H54 (cell line): ENCODE measurements around the gene DIS3L2.

ENCODE experiments used
- DNase-seq: peaks from one replicate; pipeline ENCODE4 v3.0.0; 2011; ENCODE audit warnings: low spot score, mixed read lengths; ENCODE audit not compliant: insufficient read length
- FAIRE-seq: peaks from 3 replicates; lab custom pipeline; 2011; peaks lifted over from hg19 to GRCh38; lab: Jason Lieb, UNC
- POLR2A ChIP-seq: IDR thresholded peaks from 2 replicates; pipeline ENCODE4 v1.6.1; 2011; ENCODE audit warnings: low read depth, mild to moderate bottlenecking, low read length

The DIS3L2 gene

GRCh38 chr2:232236200-232236599, 274.7 kb downstream of the DIS3L2 start:
- peak; percentile 12 for DNase-seq
- no peak for TF ChIP-seq POLR2A
- no peak for FAIRE-seq

- no peak for TF ChIP-seq POLR2A
- no peak for FAIRE-seq
- no peak for DNase-seq
Observed at GRCh38 chr2:232237464-232237863, 276.0 kb downstream of the DIS3L2 start.

DNA sequence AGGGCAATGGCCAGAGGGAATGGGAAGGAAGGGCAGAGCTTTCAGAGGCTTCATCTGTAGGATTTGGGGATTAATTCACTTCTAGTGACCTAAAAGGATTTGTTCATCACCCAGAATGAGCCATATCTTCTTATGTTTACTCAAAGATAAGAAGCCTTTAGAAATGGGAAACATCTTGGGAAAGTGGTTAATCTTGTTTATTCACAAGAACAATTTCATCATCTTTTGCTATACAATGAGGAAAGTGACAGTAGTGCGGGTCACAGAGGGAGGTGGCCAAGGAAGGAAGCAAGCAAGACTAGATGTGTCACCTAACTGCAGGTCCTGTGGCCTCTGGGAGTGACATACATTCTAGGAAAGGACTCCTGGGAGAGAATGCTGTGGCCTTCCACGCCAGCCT, 276.6 kb downstream of the DIS3L2 start:
- FAIRE-seq (no peak), DNase-seq (no peak)
- no peak for TF ChIP-seq POLR2A

DNA sequence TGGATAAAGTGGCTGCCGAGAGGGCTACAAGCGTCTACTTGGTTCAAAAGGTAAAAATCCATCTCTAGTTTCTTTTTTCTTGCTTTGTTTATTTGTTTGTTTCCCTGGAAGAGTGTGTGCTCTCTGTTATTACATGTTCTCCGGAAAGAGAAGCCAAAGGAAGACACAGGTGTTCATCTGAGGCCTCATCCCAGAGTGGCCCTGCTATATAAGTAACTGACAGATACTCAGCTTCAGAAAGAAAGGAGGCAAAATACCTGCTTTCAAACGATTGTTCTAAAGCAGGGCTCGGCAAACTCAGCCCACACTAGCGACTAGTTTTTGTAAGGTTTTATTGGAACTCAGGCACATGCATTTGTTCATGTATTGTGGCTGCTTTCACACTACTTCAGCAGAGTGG, 277.1 kb downstream of the DIS3L2 start:
- DNase-seq, result no peak
- FAIRE-seq, result no peak
- TF ChIP-seq POLR2A, result no peak

- TF ChIP-seq POLR2A, result no peak
- FAIRE-seq, result no peak
- no peak for DNase-seq
Observed at GRCh38 chr2:232239951-232240681, 278.6 kb downstream of the DIS3L2 start.

DNA sequence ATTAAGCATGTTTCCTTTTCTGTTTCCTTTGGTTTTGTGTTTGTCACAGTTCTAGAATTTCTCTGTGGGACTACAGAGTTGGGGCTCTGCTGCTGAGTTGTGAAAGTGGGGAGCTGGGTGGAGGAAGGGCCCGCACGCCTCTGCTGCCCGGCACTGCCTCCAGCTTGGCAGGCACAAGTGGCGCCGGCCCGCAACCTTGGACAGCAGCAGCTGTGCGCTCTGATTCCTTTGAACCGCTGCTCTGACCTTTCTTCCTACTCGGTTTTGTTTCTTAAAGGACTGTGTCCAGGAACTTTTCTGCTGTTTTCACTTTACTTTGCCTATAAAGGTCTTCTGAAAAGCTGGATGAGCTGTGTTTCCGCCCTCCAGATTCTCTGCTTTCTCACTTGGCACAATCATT, 279.4 kb downstream of the DIS3L2 start:
- TF ChIP-seq POLR2A, result no peak
- FAIRE-seq (no peak), DNase-seq (no peak)

DNA sequence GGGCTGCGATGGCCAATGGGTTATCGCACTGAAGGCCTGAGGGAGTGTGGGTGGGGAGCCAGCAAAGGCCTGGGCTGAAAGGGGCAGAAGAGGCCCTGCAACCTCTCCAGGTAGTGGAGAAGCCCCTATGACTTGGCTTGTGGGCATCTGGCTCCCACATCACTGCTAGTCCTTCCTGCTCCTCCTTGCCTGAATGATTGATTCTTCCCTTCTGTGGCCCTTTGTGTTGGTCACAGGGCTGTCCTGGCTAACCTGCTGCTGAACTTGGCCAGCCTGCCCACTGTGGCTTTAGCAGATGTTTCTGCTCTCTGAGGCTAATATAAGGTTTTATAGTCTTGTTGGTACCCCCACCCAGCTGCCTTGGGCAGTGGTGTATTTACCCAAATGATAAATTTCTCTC, 280.8 kb downstream of the DIS3L2 start:
- FAIRE-seq (no peak), DNase-seq (no peak)
- no peak for TF ChIP-seq POLR2A

- no peak for FAIRE-seq
- no peak for DNase-seq
- no peak for TF ChIP-seq POLR2A
Observed at GRCh38 chr2:232245111-232245510, 283.6 kb downstream of the DIS3L2 start.

GRCh38 chr2:232246245-232246644, 284.7 kb downstream of the DIS3L2 start:
- FAIRE-seq (no peak), DNase-seq (no peak)
- TF ChIP-seq POLR2A, result no peak

DNA sequence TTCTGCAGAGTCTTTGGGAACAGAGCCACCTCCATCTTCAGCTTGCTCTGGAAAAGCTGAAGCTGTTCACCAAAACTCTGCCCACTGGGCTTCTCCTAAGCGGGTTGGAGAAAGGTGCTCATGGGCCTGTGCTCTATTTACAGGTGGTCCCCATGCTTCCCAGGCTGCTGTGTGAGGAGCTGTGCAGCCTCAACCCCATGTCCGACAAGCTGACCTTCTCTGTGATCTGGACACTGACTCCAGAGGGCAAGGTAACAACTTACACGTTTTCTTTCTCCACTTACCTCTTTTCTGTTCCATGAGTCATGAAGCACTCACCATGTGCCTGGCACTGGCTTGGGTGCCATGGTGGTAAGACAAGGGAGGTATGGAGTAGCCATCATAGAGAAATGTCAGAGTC, 287.6 kb downstream of the DIS3L2 start:
- DNase-seq (no peak), FAIRE-seq (no peak)
- TF ChIP-seq POLR2A, result no peak

DNA sequence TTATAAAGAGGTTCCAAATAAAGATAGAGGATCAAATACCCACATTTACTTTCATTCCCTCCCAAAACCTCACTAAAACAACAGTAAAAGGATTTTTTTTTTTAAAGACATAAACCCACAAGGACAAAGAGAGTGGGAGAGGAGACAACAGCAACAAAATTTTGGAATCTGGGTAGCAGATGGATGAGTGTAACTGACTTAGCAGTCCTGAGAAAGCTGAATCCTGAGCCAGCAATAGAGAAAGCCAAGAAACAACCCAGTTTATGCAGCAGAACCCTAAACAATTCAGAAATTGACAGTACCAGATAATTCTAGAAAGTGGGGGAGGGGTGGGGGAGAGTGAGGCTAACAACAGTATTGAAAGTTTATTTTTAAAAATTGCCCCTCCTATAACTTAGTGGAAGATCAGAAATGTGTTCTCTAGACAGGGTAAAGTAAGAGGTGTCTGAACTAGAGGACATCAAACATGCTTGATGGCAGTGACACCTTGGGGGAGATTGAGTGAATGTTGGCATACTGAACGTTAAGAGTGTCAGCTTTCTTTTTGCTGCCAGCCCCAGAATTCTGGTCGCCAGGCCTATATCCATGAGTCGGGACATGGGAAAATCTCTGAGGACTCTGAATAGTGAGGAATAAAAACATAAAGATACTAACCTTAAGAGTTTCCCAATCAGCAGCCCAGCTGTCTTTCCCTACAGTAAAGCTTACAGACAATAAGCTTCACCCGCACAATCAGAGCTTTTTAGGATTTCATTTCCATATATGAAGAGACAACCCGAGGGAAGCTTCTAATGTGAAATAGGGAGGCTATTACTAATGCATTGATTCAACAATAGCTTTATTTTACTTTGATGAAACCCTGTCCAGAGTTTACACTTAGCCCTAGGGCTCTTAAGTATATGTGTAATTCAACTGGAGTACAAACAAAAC, 289.0 kb downstream of the DIS3L2 start:
- DNase-seq, result no peak
- TF ChIP-seq POLR2A, result no peak
- FAIRE-seq, result no peak

GRCh38 chr2:232255033-232255432, 293.5 kb downstream of the DIS3L2 start:
- DNase-seq (no peak), FAIRE-seq (no peak)
- no peak for TF ChIP-seq POLR2A

GRCh38 chr2:232260075-232260474, 298.6 kb downstream of the DIS3L2 start:
- DNase-seq, result peak; percentile 72
- FAIRE-seq, result no peak
- no peak for TF ChIP-seq POLR2A

DNA sequence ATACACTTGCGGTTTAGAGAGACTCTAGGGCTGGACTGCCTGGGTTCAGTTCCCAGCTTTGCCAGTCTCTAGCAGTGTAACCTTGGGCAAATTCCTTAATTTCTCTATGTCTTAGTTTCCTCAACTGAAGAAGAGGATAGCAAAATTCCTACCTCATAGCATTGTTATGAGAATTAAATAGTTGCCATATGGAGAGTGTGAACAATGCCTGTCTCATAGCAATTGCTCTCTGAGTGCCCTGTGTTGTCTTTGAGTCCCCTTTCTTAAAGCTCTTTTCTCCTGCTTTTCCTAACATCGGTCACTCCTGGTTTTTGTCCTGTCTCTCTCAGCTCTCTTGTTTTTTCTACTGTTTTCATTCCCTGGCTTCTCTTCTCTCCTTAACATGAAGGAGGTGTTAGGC, 300.3 kb downstream of the DIS3L2 start:
- DNase-seq, result no peak
- no peak for FAIRE-seq
- TF ChIP-seq POLR2A, result no peak

DNA sequence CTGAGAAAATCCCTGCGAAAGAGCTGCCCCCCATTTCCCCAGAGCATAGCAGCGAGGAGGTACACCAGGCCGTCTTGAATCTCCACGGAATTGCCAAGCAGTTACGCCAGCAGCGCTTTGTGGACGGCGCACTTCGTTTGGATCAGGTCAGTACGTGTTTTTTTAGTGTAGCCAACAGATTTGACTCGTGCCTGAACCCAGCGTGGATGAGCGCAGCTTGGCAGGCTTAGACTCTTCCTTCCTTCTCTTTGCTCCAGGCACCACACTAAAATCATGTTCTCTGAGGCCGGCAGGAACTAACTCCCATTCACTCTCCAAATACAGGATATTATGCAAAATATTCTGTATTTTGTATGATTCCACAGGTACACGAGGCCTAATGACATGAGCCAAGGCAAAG, 301.8 kb downstream of the DIS3L2 start:
- no peak for DNase-seq
- FAIRE-seq, result no peak
- no peak for TF ChIP-seq POLR2A
